Sigmoid colon (tissue), 7 donors: Measurements from ENCODE around the gene KLHL22. TPM values are rescaled to one million over a fixed set of nuclear protein-coding genes. Genes with fewer than 3 reads are reported as not detected.

Source experiments
- DNase-seq: peaks from one replicate; pipeline ENCODE4 v3.0.0-alpha.2; 2019
- H3K27ac ChIP-seq, 4 donors: fragments of 200-600 bp; sonication (generic); one replicate each; pipeline ENCODE4 v1.5.1; 2016 to 2019; ENCODE audit warnings: mild to moderate bottlenecking in 1 of 4
- H3K27me3 ChIP-seq, 3 donors: fragments of 200-600 bp; sonication (generic); one replicate each; pipeline ENCODE4 v1.5.1; 2019; ENCODE audit warnings: mild to moderate bottlenecking in 1 of 3
- H3K36me3 ChIP-seq, 4 donors: fragments of 200-600 bp; sonication (generic); one replicate each; pipeline ENCODE4 v1.5.1; 2016 to 2019
- H3K4me1 ChIP-seq, 4 donors: fragments of 200-600 bp; sonication (generic); one replicate each; pipeline ENCODE4 v1.5.1; 2017 to 2019
- H3K4me3 ChIP-seq, 4 donors: fragments of 200-600 bp; sonication (generic); one replicate each; pipeline ENCODE4 v1.5.1; 2017 to 2019; ENCODE audit warnings: mild to moderate bottlenecking in 2 of 4, moderate library complexity in 1 of 4
- H3K9me3 ChIP-seq, 4 donors: fragments of 200-600 bp in 3 of 4; sonication (generic) in 3 of 4; one replicate each; pipeline versions ENCODE4 v1.5.1 to v1.6.1; 2013 to 2019
- EP300 ChIP-seq, 4 donors: sonication (generic); formaldehyde crosslinking; IDR thresholded peaks; one replicate each; pipeline ENCODE4 v1.6.1; 2017; ENCODE audit warnings: antibody characterized with exemption in 4 of 4
- POLR2A ChIP-seq, 2 donors: fragments of 450-650 bp; IDR thresholded peaks; one replicate each; pipeline ENCODE4 v1.6.1; 2016; ENCODE audit warnings: antibody characterized with exemption in 2 of 2, mild to moderate bottlenecking in 2 of 2, moderate library complexity in 2 of 2
- POLR2AphosphoS5 ChIP-seq, 4 donors: sonication (generic); formaldehyde crosslinking; IDR thresholded peaks; one replicate each; pipeline ENCODE4 v1.6.1; 2017; ENCODE audit warnings: antibody characterized with exemption in 4 of 4
- WGBS, 2 donors: extraction: QIAGEN DNeasy Blood & Tissue Kit; methylation state at CpG; one replicate each; pipeline ENCODE4 v1.1.7; 2013; 5-methylcytosine and 5-hydroxymethylcytosine counted together
- intact Hi-C: fragments of 100-400 bp; cut with DNase I; formaldehyde crosslinking; loops from one replicate; pipeline ENCODE4 v1.15.1; 2023
- polyA plus RNA-seq, 3 donors: library from polyadenylated mRNA; stranded (reverse); fragments of 200-250 nt; gene quantifications; one replicate each; pipeline ENCODE4 v1.2.3, GENCODE V29; 2013
- total RNA-seq, 4 donors: library from RNA; depleted of rRNA; stranded (reverse); fragments of >200 nt; gene quantifications; one replicate each; pipeline ENCODE4 v1.1.0, GENCODE V29; 2016
- TF ChIP-seq, protein P1 (sequence below), 4 experiments: fragments of 450-650 bp in 3 of 4; fragments of 200-600 bp in 1 of 4; IDR thresholded peaks; one replicate each; pipeline ENCODE4 v1.5.1; 2016 to 2019; ENCODE audit warnings: antibody characterized with exemption in 4 of 4, mild to moderate bottlenecking in 3 of 4, moderate library complexity in 2 of 4
- donor health status: healthy with polysubstance abuse.
- donor health status: Bipolar disorder and iron deficiency.
- donor health status: healthy.

KLHL22 gene
- total and polyA plus RNA-seq, 7 donors: 5.4 to 39.6 (median 26.4) TPM

DNA sequence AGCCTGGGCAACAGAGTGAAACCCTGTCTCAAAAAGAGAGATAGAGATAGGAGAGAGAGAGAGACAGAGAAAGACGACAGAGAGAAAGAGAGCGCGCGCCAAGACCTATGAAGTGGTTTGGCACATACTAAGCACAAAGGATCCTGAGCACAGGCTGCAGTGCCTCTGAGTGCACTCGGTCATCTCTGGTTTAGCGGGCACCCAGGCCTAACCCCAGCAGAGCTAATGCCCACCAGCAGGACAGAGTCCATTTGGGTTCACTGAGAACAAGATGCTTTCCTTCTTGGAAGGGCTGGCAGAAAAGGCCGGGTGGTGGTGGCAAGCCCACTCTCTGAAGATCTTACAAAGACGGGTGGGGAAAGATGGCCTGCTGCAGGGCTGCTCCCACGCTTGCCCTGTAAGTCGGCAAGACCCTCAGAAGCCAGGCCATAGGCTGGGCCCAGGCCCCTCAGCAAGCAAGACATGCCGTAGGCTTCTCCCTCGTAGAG lies 61.3 kb downstream of the KLHL22 start:
- Histone ChIP-seq H3K36me3 (peaks cover 0 to 8% (median 2%) of the 10 kb centered on the region in 4 donors), H3K9me3 (no peaks in the 10 kb centered on the region), H3K27ac (no peak overlapping the region), H3K4me1 (peaks cover 0 to 68% (median 57%) of the 10 kb centered on the region in 4 donors), H3K27me3 (peaks cover 0 to 31% (median 14%) of the 10 kb centered on the region in 3 donors), H3K4me3 (no peak overlapping the region)
- WGBS, 2 donors: 93 to 94% methylated on average over 12 of the region's 12 CpGs
- intact Hi-C loops: no loop called here
- peak; percentile 61 for DNase-seq
- TF ChIP-seq, protein P1, sequence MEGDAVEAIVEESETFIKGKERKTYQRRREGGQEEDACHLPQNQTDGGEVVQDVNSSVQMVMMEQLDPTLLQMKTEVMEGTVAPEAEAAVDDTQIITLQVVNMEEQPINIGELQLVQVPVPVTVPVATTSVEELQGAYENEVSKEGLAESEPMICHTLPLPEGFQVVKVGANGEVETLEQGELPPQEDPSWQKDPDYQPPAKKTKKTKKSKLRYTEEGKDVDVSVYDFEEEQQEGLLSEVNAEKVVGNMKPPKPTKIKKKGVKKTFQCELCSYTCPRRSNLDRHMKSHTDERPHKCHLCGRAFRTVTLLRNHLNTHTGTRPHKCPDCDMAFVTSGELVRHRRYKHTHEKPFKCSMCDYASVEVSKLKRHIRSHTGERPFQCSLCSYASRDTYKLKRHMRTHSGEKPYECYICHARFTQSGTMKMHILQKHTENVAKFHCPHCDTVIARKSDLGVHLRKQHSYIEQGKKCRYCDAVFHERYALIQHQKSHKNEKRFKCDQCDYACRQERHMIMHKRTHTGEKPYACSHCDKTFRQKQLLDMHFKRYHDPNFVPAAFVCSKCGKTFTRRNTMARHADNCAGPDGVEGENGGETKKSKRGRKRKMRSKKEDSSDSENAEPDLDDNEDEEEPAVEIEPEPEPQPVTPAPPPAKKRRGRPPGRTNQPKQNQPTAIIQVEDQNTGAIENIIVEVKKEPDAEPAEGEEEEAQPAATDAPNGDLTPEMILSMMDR (IDR thresholded peaks at IDR 0.05): no peak
- TF ChIP-seq EP300 (IDR thresholded peaks at IDR 0.05) (no peak), POLR2AphosphoS5 (IDR thresholded peaks at IDR 0.05) (no peak), POLR2A (IDR thresholded peaks at IDR 0.05) (no peak)

- H3K27me3 ChIP-seq: peaks cover 0 to 31% (median 14%) of the 10 kb centered on the region in 3 donors
- no peak for TF ChIP-seq POLR2A (IDR thresholded peaks at IDR 0.05)
- TF ChIP-seq, protein P1 (IDR thresholded peaks at IDR 0.05): no peak
- no peak for TF ChIP-seq POLR2AphosphoS5 (IDR thresholded peaks at IDR 0.05)
- no peak for TF ChIP-seq EP300 (IDR thresholded peaks at IDR 0.05)
These were observed 61.8 kb downstream of the KLHL22 start for GRCh38 chr22:20433686-20434241.

GRCh38 chr22:20433191-20433590 lies 62.4 kb downstream of the KLHL22 start:
- Histone ChIP-seq H3K27ac (no peak overlapping the region), H3K4me1 (peaks cover 0 to 59% (median 48%) of the 10 kb centered on the region in 4 donors), H3K27me3 (peaks cover 0 to 31% (median 14%) of the 10 kb centered on the region in 3 donors), H3K4me3 (no peak overlapping the region), H3K36me3 (peaks cover 0 to 16% (median 6%) of the 10 kb centered on the region in 4 donors), H3K9me3 (no peaks in the 10 kb centered on the region)
- intact Hi-C loops: no loop called here
- TF ChIP-seq, protein P1 (IDR thresholded peaks at IDR 0.05): no peak
- TF ChIP-seq EP300 (IDR thresholded peaks at IDR 0.05) (no peak), POLR2AphosphoS5 (IDR thresholded peaks at IDR 0.05) (no peak), POLR2A (IDR thresholded peaks at IDR 0.05) (no peak)
- peak; percentile 29 for DNase-seq
- WGBS, 2 donors: 93 to 94% methylated on average over 11 of the region's 11 CpGs

More at GRCh38 chr22:20433686-20434241, 61.8 kb downstream of the KLHL22 start:
- Histone ChIP-seq H3K36me3 (peaks cover 0 to 13% (median 5%) of the 10 kb centered on the region in 4 donors), H3K4me1 (peaks cover 0 to 65% (median 54%) of the 10 kb centered on the region in 4 donors), H3K9me3 (no peaks in the 10 kb centered on the region), H3K4me3 (no peak overlapping the region), H3K27ac (no peak overlapping the region)
- intact Hi-C loops: no loop called here
- DNase-seq: peak; percentile 59
- WGBS, 2 donors: 65 to 82% methylated on average over 4 of the region's 4 CpGs

GRCh38 chr22:20432244-20432686 lies 63.3 kb downstream of the KLHL22 start:
- Histone ChIP-seq H3K36me3 (peaks cover 0 to 22% (median 8%) of the 10 kb centered on the region in 4 donors), H3K4me1 (peaks cover 0 to 52% (median 43%) of the 10 kb centered on the region in 4 donors), H3K4me3 (no peak overlapping the region), H3K9me3 (no peaks in the 10 kb centered on the region), H3K27me3 (peaks cover 0 to 31% (median 14%) of the 10 kb centered on the region in 3 donors), H3K27ac (no peak overlapping the region)
- TF ChIP-seq POLR2AphosphoS5 (IDR thresholded peaks at IDR 0.05) (no peak), EP300 (IDR thresholded peaks at IDR 0.05) (no peak), POLR2A (IDR thresholded peaks at IDR 0.05) (no peak)
- TF ChIP-seq, protein P1 (IDR thresholded peaks at IDR 0.05): no peak
- 52 to 73% methylated on average over 3 of the region's 3 CpGs for WGBS, 2 donors
- intact Hi-C loops: no loop called here
- DNase-seq: peak; percentile 56
